Measurements from ENCODE around the gene SNIP1.
"Not testable (repeated sequence)": the region's sequence is repeated elsewhere in the genome, so short reads cannot be mapped to it uniquely, and the experiment has no call there.

Gene SNIP1

GRCh38 chr1:37553927-37554808 is at the start of gene SNIP1:
Gene SNIP1, minus strand, starts transcription at chr1:37554293. Its CDS starts 64 bp downstream, at chr1:37554229.
- DNase-seq (ENCODE audit: low spot score), result peak; percentile 92

- DNase-seq (ENCODE audit: low spot score), result peak; percentile 44
These were observed 48.9 kb upstream of the SNIP1 start for GRCh38 chr1:37602750-37603694.

- DNase-seq (ENCODE audit: low spot score), result no peak
These were observed 47.3 kb upstream of the SNIP1 start for GRCh38 chr1:37601441-37601840.

GRCh38 chr1:37599940-37600339 is 45.8 kb upstream of the SNIP1 start:
- DNase-seq (ENCODE audit: low spot score), result no peak

- DNase-seq (ENCODE audit: low spot score), result no peak
These were observed 42.1 kb upstream of the SNIP1 start for GRCh38 chr1:37596182-37596667.

- DNase-seq (ENCODE audit: low spot score), result peak; percentile 96
These were observed 41.5 kb upstream of the SNIP1 start, which contains the start of gene GNL2 for GRCh38 chr1:37595440-37596181. Gene GNL2, minus strand, starts transcription at chr1:37595937. Its CDS starts 115 bp downstream, at chr1:37595822.

- no peak for DNase-seq (ENCODE audit: low spot score)
These were observed 39.6 kb upstream of the SNIP1 start for GRCh38 chr1:37593726-37594125.

- DNase-seq (ENCODE audit: low spot score), result no peak
These were observed 34.8 kb upstream of the SNIP1 start for GRCh38 chr1:37588939-37589338.

- not testable (repeated sequence) for DNase-seq (ENCODE audit: low spot score)
These were observed 30.5 kb upstream of the SNIP1 start for GRCh38 chr1:37584544-37584943.

GRCh38 chr1:37575692-37576091 is 21.6 kb upstream of the SNIP1 start:
- DNase-seq (ENCODE audit: low spot score), result no peak

- DNase-seq (ENCODE audit: low spot score), result no peak
These were observed 20.9 kb upstream of the SNIP1 start for GRCh38 chr1:37574834-37575480.

- no peak for DNase-seq (ENCODE audit: low spot score)
These were observed 16.6 kb upstream of the SNIP1 start for GRCh38 chr1:37570528-37571334.

- DNase-seq (ENCODE audit: low spot score), result no peak
These were observed 12.9 kb upstream of the SNIP1 start for GRCh38 chr1:37567023-37567422.

GRCh38 chr1:37564892-37565291 is 10.8 kb upstream of the SNIP1 start:
- DNase-seq (ENCODE audit: low spot score), result no peak

GRCh38 chr1:37562984-37563383 is 8.9 kb upstream of the SNIP1 start:
- no peak for DNase-seq (ENCODE audit: low spot score)

- peak; percentile 11 for DNase-seq (ENCODE audit: low spot score)
These were observed 7.3 kb upstream of the SNIP1 start for GRCh38 chr1:37561133-37562132.

GRCh38 chr1:37560401-37561132 is 6.5 kb upstream of the SNIP1 start:
- DNase-seq (ENCODE audit: low spot score), result no peak

GRCh38 chr1:37559957-37560379 is 5.9 kb upstream of the SNIP1 start:
- DNase-seq (ENCODE audit: low spot score), result not testable (repeated sequence)
